Muscle of arm (tissue), 14 donors: ENCODE measurements around the gene FRZB. TPM values are rescaled to one million over a fixed set of nuclear protein-coding genes. Genes with fewer than 3 reads are reported as not detected.

ENCODE experiments used
- DNase-seq: peaks from one replicate; pipeline ENCODE4 v3.0.0-alpha.2; 2013
- long read RNA-seq, 11 donors: transcript quantifications; one replicate each; lab custom pipeline, GENCODE V29; 2026
- polyA plus RNA-seq, 12 donors: library from polyadenylated mRNA; unstranded; fragments of 120-200 nt; gene quantifications; one replicate each; pipeline ENCODE4 v1.2.1, GENCODE V29; 2013; ENCODE audit not compliant: insufficient read length in 12 of 12

The FRZB gene
- 10 to 100 TPM in 6 of 12 donors, 1 to 10 TPM in 5, not detected in 1; 4.2 to 49.4 (median 13.1) TPM for polyA plus RNA-seq
- long read RNA-seq, donor 1, transcript FRZB-201 (6 exons, 3,162 nt) = major isoform, 46 of 80 reads
- long read RNA-seq, donor 1, partial matches to known transcripts = 34 of 80 reads
- long read RNA-seq, donor 1, other reads (novel, unspliced or antisense) = 0 of 80 reads
- long read RNA-seq, donor 2, transcript FRZB-201 (6 exons, 3,162 nt) = major isoform, 51 of 73 reads
- long read RNA-seq, donor 2, partial matches to known transcripts = 22 of 73 reads
- long read RNA-seq, donor 2, other reads (novel, unspliced or antisense) = 0 of 73 reads
- long read RNA-seq, donor 3, transcript FRZB-201 (6 exons, 3,162 nt) = major isoform, 5 of 5 reads
- long read RNA-seq, donor 3, partial matches to known transcripts = 0 of 5 reads
- long read RNA-seq, donor 3, other reads (novel, unspliced or antisense) = 0 of 5 reads
- long read RNA-seq, donor 4, transcript FRZB-201 (6 exons, 3,162 nt) = major isoform, 15 of 21 reads
- long read RNA-seq, donor 4, partial matches to known transcripts = 6 of 21 reads
- long read RNA-seq, donor 4, other reads (novel, unspliced or antisense) = 0 of 21 reads
- long read RNA-seq, donor 5, transcript FRZB-201 (6 exons, 3,162 nt) = major isoform, 51 of 51 reads
- long read RNA-seq, donor 5, partial matches to known transcripts = 0 of 51 reads
- long read RNA-seq, donor 5, other reads (novel, unspliced or antisense) = 0 of 51 reads
- long read RNA-seq, donor 6, transcript FRZB-201 (6 exons, 3,162 nt) = major isoform, 7 of 7 reads
- long read RNA-seq, donor 6, partial matches to known transcripts = 0 of 7 reads
- long read RNA-seq, donor 6, other reads (novel, unspliced or antisense) = 0 of 7 reads
- long read RNA-seq, donor 7, transcript FRZB-201 (6 exons, 3,162 nt) = major isoform, 6 of 6 reads
- long read RNA-seq, donor 7, partial matches to known transcripts = 0 of 6 reads
- long read RNA-seq, donor 7, other reads (novel, unspliced or antisense) = 0 of 6 reads
- long read RNA-seq, donor 8, transcript FRZB-201 (6 exons, 3,162 nt) = major isoform, 35 of 40 reads
- long read RNA-seq, donor 8, partial matches to known transcripts = 5 of 40 reads
- long read RNA-seq, donor 8, other reads (novel, unspliced or antisense) = 0 of 40 reads
- long read RNA-seq, donor 9, transcript FRZB-201 (6 exons, 3,162 nt) = major isoform, 5 of 5 reads
- long read RNA-seq, donor 9, partial matches to known transcripts = 0 of 5 reads
- long read RNA-seq, donor 9, other reads (novel, unspliced or antisense) = 0 of 5 reads
- long read RNA-seq, donor 10, transcript FRZB-201 (6 exons, 3,162 nt) = major isoform, 35 of 51 reads
- long read RNA-seq, donor 10, partial matches to known transcripts = 16 of 51 reads
- long read RNA-seq, donor 10, other reads (novel, unspliced or antisense) = 0 of 51 reads
- long read RNA-seq, donor 11, partial matches to known transcripts = 0 of 1 reads
- long read RNA-seq, donor 11, other reads (novel, unspliced or antisense) = 0 of 1 reads

- DNase-seq = peak; percentile 78
These were observed at the start of gene FRZB for GRCh38 chr2:182866461-182867406. FRZB (minus strand) TSS chr2:182866637; CDS start chr2:182866552, 85 bp downstream.

DNA sequence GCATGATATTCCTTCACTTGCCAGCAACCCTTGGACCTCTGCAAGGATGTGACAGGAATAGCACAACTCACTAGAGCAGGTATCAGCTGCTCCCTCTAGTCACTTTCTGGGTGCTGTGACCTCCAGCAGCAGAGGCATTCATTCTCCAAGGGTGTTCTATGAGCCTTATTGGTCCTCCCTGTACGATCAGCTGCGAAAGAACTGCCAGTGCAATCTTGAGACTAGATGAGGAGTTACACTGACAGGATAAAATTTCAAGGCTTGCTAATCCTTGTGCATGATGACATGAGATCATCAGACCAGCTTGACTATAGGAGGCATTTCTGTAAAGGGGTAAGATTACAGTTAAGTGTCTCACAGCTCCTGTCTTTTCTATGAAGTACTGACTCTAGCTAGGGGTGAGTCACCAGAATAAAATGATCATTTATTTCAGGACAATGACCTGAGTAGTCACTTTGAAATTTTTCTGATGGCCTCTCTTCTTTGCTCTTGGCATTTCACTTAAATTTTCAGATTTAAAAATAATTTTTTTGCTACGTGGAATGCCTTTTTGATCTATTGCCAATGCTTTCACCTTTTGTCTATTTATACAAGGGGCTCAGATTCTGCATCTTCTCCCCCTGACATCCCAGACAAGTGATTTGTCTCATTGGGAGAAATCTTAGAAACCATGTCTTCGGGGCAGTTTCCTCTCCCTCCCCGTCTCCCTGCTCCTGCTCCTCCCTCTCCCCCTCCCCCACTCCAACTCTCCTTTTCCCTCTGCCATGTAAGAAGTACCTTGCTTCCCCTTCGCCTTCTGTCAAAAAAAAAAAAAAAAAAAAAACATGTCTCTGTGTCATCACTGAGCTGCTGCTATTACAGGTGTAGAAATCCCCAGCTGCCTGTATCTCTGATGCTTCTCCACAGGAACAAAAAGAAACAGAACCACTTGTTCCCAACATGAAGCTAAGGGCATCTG, 49.2 kb upstream of the FRZB start:
- DNase-seq = peak; percentile 5

GRCh38 chr2:182914852-182915251, 48.4 kb upstream of the FRZB start:
- no peak for DNase-seq

GRCh38 chr2:182913064-182913463, 46.6 kb upstream of the FRZB start:
- no peak for DNase-seq

DNA sequence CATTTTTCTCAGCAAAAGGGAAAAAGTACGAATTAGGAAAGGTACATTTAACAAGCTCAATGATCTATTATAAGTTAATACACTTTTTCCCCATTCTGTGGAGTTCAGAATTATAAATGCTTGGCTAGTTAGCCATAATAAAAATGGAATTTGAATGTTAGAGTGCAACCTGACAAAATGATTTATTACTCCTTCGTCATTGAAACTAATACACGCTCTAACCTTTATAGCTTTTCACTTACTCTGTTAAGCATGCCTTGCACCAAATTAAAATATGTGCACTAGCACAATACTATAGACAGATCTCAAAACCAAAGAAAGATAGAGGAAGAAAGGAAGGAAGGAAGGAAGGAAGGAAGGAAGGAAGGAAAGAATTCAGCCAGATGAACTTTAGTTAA, 46.1 kb upstream of the FRZB start:
- no peak for DNase-seq

DNA sequence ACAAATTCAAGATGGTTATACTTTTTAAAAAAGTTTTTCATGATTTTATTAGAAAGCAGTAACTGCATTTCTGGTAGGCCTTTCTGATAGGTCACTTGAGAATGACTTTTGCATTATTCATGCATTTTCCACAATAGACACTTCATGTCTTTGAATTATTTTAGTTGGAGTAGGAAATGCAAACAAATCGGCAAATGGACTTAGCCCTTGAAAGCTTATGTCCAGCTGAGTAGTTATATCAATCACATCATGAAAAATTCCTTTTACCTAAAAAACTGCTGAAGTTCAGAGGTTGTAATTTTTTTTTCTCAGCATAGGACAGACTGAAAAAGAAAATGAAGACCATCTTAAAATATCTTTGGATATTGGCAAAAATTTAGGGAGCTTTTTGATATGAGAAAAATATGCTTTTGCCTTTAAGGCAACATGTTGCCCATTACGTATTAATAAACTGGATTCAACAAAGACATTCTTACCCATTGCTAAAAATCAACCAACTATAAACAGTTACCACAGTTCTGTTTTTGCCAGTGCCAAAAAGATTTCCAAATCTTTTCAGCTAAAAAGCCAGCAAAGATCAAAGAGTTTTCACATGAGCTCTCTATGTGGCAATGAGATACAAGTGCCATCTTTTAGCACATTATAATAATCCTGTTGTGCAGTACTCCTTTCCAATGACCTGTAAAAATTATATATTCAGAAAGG, 45.5 kb upstream of the FRZB start:
- no peak for DNase-seq

DNA sequence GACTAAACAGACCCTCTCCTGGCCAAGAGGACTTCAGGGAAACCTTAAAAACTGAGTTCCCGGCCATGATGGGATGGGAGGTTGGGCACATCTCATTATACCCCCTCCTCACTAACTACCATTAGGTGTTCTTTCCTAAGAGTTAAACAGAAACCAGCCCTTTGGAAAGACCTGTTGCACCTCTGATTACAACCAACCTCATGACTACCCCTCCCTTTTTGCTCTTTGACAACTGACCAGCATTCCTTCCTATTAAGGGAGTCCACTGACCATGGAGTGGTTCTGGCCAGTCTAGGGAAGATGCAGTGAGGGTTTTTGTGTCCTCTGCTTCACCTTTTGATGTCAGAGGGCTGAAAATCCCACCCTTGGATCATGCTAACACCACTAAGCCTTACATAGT, 44.5 kb upstream of the FRZB start:
- no peak for DNase-seq

DNA sequence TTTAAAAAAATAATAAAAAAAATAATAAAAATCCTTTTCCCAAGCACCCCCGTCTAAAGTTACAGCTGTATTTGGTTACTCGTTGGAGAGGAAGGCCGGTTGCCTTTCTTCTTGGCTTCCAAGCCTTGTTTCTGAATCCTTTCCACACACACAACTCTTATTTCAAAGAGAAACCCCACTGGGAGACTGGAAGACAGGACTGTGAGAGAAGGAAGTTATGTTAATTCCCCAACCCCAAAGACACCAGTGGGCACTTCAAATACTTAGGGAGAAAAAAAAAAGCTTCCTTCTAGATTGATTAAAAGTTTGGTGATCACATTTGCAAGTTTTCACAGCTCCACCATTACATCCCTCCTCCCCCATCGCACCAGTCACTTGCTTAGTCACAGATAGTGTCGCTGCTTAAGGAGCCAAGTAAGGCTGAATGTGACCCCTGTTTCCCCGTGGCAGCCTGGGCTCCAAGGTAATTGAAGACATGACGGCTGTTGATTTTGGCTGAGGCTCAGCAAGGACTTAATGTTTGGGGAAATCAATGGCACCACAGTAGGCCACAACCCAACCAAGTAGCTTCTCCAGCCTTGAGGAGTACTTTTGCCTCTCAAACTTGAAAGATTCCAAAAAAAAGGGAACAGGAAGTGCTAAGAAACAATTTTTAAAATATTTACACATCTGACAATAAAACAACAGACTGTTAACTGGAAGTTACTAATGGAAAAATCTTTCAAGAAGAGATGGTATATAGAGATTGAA, 40.8 kb upstream of the FRZB start:
- no peak for DNase-seq

- DNase-seq = no peak
These were observed 40.0 kb upstream of the FRZB start for GRCh38 chr2:182906454-182906853.

DNA sequence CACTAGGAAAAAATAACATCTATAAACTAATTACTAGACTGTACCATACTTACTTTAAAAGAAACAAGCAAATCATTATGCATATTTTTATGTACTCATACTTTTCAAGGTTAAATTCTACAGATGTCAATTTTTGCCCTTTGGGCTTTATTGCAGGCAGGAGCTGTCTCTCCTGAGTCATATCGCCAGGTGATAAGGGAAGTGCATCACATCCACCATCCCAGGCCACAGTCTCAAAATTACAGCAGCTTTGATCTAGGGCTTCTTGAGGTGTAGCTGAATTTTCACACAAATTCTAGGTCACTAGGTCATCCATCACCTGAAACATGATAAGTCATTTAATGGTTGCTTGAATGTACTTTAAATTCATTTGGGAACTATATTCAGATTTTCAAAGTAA, 38.4 kb upstream of the FRZB start:
- DNase-seq = no peak

GRCh38 chr2:182903566-182903965, 37.1 kb upstream of the FRZB start:
- no peak for DNase-seq

- DNase-seq = no peak
These were observed 35.3 kb upstream of the FRZB start for GRCh38 chr2:182901748-182902147.

DNA sequence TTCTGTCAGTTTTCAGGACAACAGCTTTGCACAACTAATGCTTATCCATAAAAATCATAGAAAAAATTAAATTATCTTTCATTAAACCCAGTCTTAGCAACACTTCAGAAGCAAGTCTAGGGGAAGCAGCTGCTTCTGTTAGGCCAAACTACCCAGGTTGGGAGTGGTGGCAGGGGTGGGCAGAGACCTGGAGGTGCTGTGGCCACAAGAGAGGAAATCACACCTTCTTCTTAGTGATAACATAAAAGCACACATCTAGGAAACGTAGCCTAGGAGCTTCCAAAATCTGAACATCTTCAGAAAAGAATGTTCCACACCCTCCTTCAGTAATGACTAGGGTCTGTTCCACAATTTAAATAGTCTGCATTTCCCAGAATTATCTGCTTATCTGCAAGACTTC, 32.3 kb upstream of the FRZB start:
- no peak for DNase-seq

DNA sequence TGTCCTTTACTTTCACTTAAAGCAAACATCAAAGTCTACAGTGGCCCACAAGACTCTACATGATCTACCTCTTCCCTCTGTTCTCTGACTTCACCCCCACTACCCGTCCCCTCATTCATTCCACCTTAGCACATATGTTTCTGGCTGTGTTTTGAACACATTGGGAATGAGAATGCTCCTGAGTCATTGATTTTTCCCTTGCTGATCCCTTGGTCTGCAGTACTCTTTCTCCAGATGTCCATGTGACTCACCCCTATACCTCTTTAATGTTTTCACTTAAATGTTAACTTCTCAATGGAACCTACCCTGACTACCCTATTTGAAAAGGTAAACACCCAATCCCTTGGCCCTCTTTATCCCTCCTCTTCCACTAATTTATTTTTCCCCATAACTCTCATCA, 30.7 kb upstream of the FRZB start:
- DNase-seq = no peak

DNA sequence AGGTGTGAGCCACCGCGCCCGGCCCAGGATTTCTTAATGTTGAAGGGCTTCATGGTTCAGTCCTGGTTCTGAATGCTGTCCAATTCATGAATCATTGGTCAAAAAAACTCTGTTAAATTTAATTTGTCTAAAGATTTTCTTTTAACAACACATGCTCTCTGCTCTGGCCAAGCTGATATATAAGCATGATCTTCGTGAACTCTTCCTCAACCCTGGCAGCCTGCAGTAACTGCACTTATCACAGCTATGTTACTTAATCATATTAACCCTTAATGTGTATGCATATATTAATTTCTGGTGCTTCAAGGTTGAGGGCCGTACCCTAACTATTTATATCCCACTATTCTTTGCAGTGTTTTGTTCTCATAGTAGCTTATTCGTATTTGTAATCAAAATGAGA, 29.4 kb upstream of the FRZB start:
- no peak for DNase-seq

- no peak for DNase-seq
These were observed 28.7 kb upstream of the FRZB start for GRCh38 chr2:182895169-182895568.

DNA sequence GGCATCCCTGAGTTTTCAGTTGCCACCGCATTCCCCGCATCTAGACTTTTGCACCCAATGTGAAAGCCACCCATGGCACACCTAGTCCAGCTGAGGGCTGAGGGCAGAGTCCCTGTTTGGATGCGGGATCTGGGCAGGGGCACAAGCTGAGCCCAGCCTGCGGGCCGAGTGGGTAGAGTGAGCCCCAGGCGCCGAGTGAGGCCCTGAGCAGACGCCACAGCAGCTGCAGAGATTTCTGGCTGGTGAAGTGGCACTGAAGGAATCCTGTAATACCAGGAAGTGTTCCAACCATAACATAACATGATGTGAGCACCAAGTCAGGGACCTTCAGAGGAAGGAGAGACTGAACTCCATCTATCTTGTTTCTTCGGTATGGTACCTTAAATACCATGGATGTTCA, 27.7 kb upstream of the FRZB start:
- DNase-seq = no peak

GRCh38 chr2:182893666-182894065, 27.2 kb upstream of the FRZB start:
- DNase-seq = no peak
